Natural killer cell (primary cell): ENCODE measurements around the gene S100A9. TPM values are rescaled to one million over a fixed set of nuclear protein-coding genes. Genes with fewer than 3 reads are reported as not detected.
"Not testable (repeated sequence)": the region's sequence is repeated elsewhere in the genome, so short reads cannot be mapped to it uniquely, and the experiment has no call there.

Experiments used
- ATAC-seq, 3 donors: fragments of 150-1000 bp in 2 of 3; fragments of 200-7000 bp in 1 of 3; cut with Tn5 transposase; 1 replicate in 1 of 3; 2 replicates in 2 of 3; pipeline ENCODE4 v1.10.0; 2021; ENCODE audit warnings: mild to moderate bottlenecking in 2 of 3, moderate library complexity in 2 of 3
- DNase-seq, 2 donors: peaks; one replicate each; pipeline versions ENCODE4 v3.0.0 to v3.0.0-alpha.2; 2013 to 2021; ENCODE audit warnings: mixed read lengths in 1 of 2
- H3K27ac ChIP-seq: one replicate; pipeline ENCODE4 v1.5.1; 2013; ENCODE audit warnings: mild to moderate bottlenecking, low read length
- H3K27me3 ChIP-seq: one replicate; pipeline ENCODE4 v1.6.1; 2013; ENCODE audit warnings: low read length; ENCODE audit not compliant: control insufficient read depth, insufficient read depth
- H3K36me3 ChIP-seq: one replicate; pipeline ENCODE4 v1.6.1; 2013; ENCODE audit warnings: low read length; ENCODE audit not compliant: control insufficient read depth, insufficient read depth
- H3K4me1 ChIP-seq: one replicate; pipeline ENCODE4 v1.6.1; 2013; ENCODE audit warnings: low read length; ENCODE audit not compliant: control insufficient read depth, insufficient read depth
- H3K4me3 ChIP-seq: one replicate; pipeline ENCODE4 v1.5.1; 2013; ENCODE audit warnings: low read length
- H3K9me3 ChIP-seq: one replicate; pipeline ENCODE4 v1.6.1; 2013; ENCODE audit warnings: low read length; ENCODE audit not compliant: control insufficient read depth, insufficient read depth
- H3K27ac Mint-ChIP-seq, 2 donors: one replicate each; pipeline ENCODE4 v1.8.0; 2022; ENCODE audit warnings: mild to moderate bottlenecking in 2 of 2, mixed read lengths in 2 of 2, moderate library complexity in 1 of 2
- H3K27me3 Mint-ChIP-seq, 2 donors: one replicate each; pipeline ENCODE4 v1.8.0; 2022; ENCODE audit warnings: low read depth in 2 of 2, mixed read lengths in 2 of 2
- H3K36me3 Mint-ChIP-seq: one replicate; pipeline ENCODE4 v1.8.0; 2022; ENCODE audit warnings: mixed read lengths
- H3K4me1 Mint-ChIP-seq, 2 donors: one replicate each; pipeline ENCODE4 v1.8.0; 2022; ENCODE audit warnings: mixed read lengths in 2 of 2
- H3K4me3 Mint-ChIP-seq: one replicate; pipeline ENCODE4 v1.8.0; 2022; ENCODE audit warnings: mild to moderate bottlenecking, moderate library complexity, mixed read lengths
- H3K9me3 Mint-ChIP-seq, 2 donors: one replicate each; pipeline ENCODE4 v1.8.0; 2022; ENCODE audit warnings: mixed read lengths in 2 of 2
- WGBS: methylation state at CpG from one replicate; pipeline ENCODE4 v1.1.7; 2013; ENCODE audit warnings: missing lambda C conversion rate; ENCODE audit not compliant: insufficient coverage; 5-methylcytosine and 5-hydroxymethylcytosine counted together
- intact Hi-C: fragments of 100-400 bp; cut with micrococcal nuclease; formaldehyde crosslinking; loops from one replicate; pipeline ENCODE4 v1.14.2; 2022
- total RNA-seq, 4 donors: library from RNA; stranded (reverse); fragments of 120-200 nt in 1 of 4; gene quantifications; one replicate each; pipeline versions ENCODE4 v1.2.3 to v1.2.4, GENCODE V29; 2013 to 2022
- TF ChIP-seq, protein P1 (sequence below): fragments of 200-600 bp; IDR thresholded peaks from one replicate; pipeline ENCODE4 v1.8.0; 2022; ENCODE audit warnings: antibody characterized with exemption

S100A9 gene
- total RNA-seq, 3 donors from 2014 or later (not counting 1 experiment from before 2014, with no cell fraction given), result 13.1 to 334 (median 116) TPM

- H3K36me3 Mint-ChIP-seq, result no peaks in the 10 kb centered on the region
Measured at GRCh38 chr1:153346077-153346723, 11.5 kb upstream of the S100A9 start.

GRCh38 chr1:153347049-153347448 lies 10.6 kb upstream of the S100A9 start:
- H3K4me3 Mint-ChIP-seq, H3K4me3 ChIP-seq, H3K9me3 ChIP-seq, H3K36me3 Mint-ChIP-seq, H3K27ac Mint-ChIP-seq, H3K27ac ChIP-seq, H3K9me3 Mint-ChIP-seq, ATAC-seq, DNase-seq, intact Hi-C loops, H3K27me3 ChIP-seq, H3K36me3 ChIP-seq: not testable (repeated sequence)
- Mint-ChIP-seq H3K4me1 (peaks cover 17 to 20% of the 10 kb centered on the region in 2 donors), H3K27me3 (peaks cover 49 to 53% of the 10 kb centered on the region in 2 donors)
- WGBS, result 83% methylated on average over 14 of the region's 14 CpGs
- peaks cover 22% of the 10 kb centered on the region for H3K4me1 ChIP-seq

More at GRCh38 chr1:153346077-153346723, 11.5 kb upstream of the S100A9 start:
- Histone ChIP-seq H3K36me3 (no peaks in the 10 kb centered on the region), H3K27me3 (peaks cover 7% of the 10 kb centered on the region), H3K4me3 (no peak overlapping the region), H3K27ac (no peak overlapping the region), H3K4me1 (peaks cover 22% of the 10 kb centered on the region), H3K9me3 (no peaks in the 10 kb centered on the region)
- Mint-ChIP-seq H3K4me1 (peaks cover 17 to 20% of the 10 kb centered on the region in 2 donors), H3K9me3 (no peaks in the 10 kb centered on the region), H3K27me3 (peaks cover 50 to 53% of the 10 kb centered on the region in 2 donors), H3K4me3 (no peak overlapping the region), H3K27ac (no peak overlapping the region)
- DNase-seq (no peak), ATAC-seq (no peak)
- TF ChIP-seq, protein P1, sequence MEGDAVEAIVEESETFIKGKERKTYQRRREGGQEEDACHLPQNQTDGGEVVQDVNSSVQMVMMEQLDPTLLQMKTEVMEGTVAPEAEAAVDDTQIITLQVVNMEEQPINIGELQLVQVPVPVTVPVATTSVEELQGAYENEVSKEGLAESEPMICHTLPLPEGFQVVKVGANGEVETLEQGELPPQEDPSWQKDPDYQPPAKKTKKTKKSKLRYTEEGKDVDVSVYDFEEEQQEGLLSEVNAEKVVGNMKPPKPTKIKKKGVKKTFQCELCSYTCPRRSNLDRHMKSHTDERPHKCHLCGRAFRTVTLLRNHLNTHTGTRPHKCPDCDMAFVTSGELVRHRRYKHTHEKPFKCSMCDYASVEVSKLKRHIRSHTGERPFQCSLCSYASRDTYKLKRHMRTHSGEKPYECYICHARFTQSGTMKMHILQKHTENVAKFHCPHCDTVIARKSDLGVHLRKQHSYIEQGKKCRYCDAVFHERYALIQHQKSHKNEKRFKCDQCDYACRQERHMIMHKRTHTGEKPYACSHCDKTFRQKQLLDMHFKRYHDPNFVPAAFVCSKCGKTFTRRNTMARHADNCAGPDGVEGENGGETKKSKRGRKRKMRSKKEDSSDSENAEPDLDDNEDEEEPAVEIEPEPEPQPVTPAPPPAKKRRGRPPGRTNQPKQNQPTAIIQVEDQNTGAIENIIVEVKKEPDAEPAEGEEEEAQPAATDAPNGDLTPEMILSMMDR, result no peak
- intact Hi-C loops, result no loop called here
- 7% methylated on average over 5 of the region's 6 CpGs for WGBS

- ATAC-seq, result no peak
- Mint-ChIP-seq H3K27me3 (peaks cover 41 to 53% of the 10 kb centered on the region in 2 donors), H3K4me3 (no peak overlapping the region), H3K9me3 (no peaks in the 10 kb centered on the region), H3K27ac (no peak overlapping the region), H3K4me1 (peaks cover 17 to 20% of the 10 kb centered on the region in 2 donors), H3K36me3 (no peaks in the 10 kb centered on the region)
- intact Hi-C loops, result no loop called here
- no peak for DNase-seq
- Histone ChIP-seq H3K9me3 (no peaks in the 10 kb centered on the region), H3K4me1 (peaks cover 22% of the 10 kb centered on the region), H3K36me3 (no peaks in the 10 kb centered on the region), H3K27ac (no peak overlapping the region), H3K27me3 (peaks cover 7% of the 10 kb centered on the region), H3K4me3 (no peak overlapping the region)
- WGBS, result 74% methylated on average over 7 of the region's 7 CpGs
- TF ChIP-seq, protein P1, result no peak
Measured at GRCh38 chr1:153347856-153348255, 9.8 kb upstream of the S100A9 start.

GRCh38 chr1:153348511-153349362 lies 8.9 kb upstream of the S100A9 start, which contains the start of gene PGLYRP4:
Gene PGLYRP4 (minus strand): TSS chr1:153348841. CDS start chr1:153347932, 909 bp downstream.
- Mint-ChIP-seq H3K27me3 (peaks cover 40 to 48% of the 10 kb centered on the region in 2 donors), H3K4me3 (no peak within 1 kb of the TSS), H3K9me3 (no peaks in the 10 kb centered on the region), H3K27ac (no peak within 1 kb of the TSS), H3K36me3 (no peaks in the 10 kb centered on the region), H3K4me1 (peaks cover 17 to 20% of the 10 kb centered on the region in 2 donors)
- intact Hi-C loops, result no loop called here
- H3K27me3 ChIP-seq, result peaks cover 7% of the 10 kb centered on the region
- 67% methylated on average over 10 of the region's 10 CpGs for WGBS
- DNase-seq, result no peak
- no peaks in the 10 kb centered on the region for H3K36me3 ChIP-seq
- ATAC-seq, result no peak
- no peak within 1 kb of the TSS for H3K4me3 ChIP-seq
- no peaks in the 10 kb centered on the region for H3K9me3 ChIP-seq
- H3K27ac ChIP-seq, result no peak within 1 kb of the TSS
- peaks cover 22% of the 10 kb centered on the region for H3K4me1 ChIP-seq
- TF ChIP-seq, protein P1, result no peak
